Kasumi-1 (cell line): Measurements from ENCODE around the gene C8A.

Experiments used
- DNase-seq, 2 experiments: peaks; one replicate each; lab custom pipeline; 2025; lab: John Stamatoyannopoulos, UW

Gene C8A

GRCh38 chr1:56925193-56925592 lies 70.6 kb downstream of the C8A start:
- DNase-seq, result no peak

- no peak for DNase-seq
Observed at GRCh38 chr1:56927171-56927570, 72.6 kb downstream of the C8A start.

DNA sequence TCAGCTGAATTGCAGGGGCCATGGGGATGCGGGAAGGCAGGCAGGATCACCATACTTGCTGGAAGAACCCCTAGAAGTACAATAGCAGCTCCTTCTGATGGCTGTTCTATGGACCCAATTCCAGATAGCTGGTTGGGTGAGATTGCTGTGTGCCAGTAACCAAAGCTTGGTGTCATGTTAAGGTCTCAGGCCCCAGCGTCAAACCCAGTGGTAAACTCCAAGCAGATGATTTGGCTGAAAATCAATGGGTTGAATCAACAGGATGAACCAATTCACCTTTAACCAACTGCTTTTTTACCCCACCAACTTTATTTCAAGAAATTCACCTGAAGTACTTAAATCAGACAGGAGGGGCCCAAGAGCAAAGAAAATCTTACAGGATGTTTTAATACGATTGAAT lies 73.4 kb downstream of the C8A start:
- DNase-seq, result no peak

- no peak for DNase-seq
Observed at GRCh38 chr1:56929492-56929891, 74.9 kb downstream of the C8A start.

DNA sequence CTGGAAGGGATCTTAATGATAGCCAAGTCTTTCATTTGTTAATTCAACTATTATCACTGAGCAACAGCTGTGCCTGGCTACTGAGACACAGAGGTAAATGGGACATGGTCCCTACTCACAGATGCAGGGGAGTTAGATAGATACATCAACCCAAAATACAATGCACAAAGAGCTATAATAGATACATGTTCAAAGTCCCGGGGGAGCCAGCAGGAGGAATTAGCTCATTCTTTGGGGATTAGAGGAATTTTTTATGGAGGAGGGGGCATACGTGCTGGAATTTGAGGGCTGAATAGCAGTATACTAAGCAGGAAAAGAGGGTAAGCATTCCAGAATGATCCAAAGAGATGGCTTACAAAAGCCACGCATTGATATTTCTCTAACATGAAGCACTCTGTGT lies 76.6 kb downstream of the C8A start:
- no peak for DNase-seq

GRCh38 chr1:56931686-56932085 lies 77.1 kb downstream of the C8A start:
- no peak for DNase-seq

DNA sequence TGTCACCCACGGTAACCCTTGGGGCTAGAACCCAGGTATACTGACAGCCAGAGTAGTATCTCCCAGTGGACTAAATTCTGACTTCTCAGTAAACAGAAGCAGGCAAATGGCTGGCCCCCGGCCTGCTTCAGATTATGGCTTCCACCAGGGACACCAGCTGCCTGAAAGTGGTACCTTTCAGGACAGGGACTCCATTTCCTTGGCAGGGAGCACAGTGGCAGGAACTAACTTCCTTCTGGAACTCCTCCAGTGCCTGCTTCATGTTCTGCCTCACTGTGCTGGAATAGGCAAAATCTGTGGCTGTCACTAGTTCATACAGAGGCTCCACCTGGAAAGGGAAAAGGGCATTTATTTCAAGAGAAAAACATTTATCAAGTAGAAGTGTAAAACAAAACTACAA lies 78.6 kb downstream of the C8A start:
- DNase-seq, result no peak

DNA sequence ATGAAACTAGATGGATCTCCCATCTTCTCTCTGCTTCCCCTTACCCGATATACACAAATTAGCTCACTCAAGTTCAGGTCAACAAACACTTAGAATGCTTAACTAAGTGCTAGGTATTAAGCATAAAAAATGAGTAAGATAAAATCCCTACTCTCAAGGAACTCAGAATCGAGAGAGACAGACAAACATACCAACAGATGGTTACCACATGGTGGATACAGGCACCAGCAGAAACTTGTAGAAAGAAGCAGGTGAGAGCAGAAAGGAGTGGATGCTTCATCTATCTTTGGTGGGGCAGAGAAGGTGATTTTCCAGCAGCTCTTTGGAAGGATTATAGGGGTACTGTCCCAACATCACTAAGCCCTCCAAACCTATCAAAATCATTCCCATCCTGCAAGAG lies 79.0 kb downstream of the C8A start:
- no peak for DNase-seq

DNA sequence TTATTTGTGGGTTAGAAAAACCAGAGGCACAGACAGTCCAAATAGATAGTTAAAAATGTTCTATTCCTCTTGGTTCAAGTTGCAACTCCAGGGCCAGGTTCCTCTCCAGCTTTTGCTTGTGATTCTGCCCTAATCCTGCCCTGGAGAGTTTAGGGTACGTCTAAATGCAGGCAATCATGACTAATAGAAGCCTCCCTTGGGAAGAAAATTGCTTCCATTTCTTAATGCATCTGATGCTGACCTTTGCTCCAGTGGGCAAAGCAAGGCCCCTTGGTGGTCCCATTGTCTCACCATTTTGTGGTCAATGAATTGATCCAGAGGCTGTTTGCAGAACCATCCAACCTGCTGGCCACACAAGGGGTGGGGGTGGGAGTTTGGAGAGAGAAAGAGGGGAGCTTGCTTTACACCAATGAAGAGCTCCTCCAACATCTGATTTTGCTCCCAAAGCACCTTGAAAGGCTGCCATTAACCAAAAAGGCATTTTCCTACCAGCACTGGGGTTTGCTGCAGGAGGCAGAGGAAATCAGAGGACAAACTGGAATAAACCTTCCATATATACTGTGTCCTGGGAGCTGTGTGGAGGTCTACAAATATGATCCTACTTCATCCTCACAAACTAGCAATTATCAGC lies 79.9 kb downstream of the C8A start:
- DNase-seq, result no peak

- DNase-seq, result no peak
Observed at GRCh38 chr1:56938646-56939045, 84.0 kb downstream of the C8A start.

GRCh38 chr1:56939209-56939608 lies 84.6 kb downstream of the C8A start:
- DNase-seq, result no peak

DNA sequence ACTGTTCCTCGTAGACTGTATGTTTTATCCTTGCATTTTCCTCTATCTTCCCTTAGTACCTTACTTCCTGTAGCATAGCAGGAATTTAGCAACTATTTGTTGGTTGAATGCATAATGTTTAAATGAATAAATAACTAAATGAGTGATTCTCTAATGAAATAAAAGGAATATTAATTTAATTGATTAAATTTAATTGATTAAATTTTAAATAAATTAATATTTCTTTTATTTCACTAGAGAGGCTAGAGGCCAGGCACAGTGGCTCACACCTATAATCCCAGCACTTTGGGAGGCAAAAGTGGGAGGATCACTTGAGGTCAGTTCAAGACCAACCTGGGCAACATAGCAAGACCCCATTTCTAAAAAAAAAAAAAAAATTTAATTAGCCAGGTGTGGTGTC lies 85.4 kb downstream of the C8A start:
- DNase-seq, result no peak

DNA sequence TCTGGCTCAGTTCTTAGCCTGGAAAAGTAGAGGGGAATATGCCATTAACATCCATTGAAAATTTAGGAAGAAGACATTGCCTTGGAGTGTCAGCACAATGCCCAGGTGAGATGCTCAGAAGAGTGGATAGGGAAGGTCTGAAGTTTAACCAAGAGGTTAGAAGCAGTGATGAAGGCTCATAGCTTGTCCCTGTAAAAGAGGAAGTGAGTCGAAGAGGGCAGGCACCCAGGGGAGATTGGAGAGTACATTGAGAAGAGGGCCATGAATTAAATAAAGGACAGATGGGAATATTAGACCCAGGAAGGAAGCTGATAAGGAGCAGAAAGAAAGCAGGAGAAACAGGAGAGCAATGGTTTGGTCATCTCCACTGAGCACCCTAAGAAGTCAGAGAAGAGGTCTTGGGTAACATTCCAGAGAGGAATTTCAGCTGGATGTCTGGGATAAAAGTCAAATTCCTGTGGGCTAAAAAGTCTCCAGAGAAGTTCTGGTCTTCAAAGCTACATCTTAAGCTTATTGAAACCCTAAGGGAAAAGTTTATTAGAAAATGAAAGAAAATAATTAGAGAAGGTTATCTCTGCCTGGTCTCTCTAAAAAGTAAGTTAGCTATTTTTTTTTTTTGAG lies 93.9 kb downstream of the C8A start:
- no peak for DNase-seq

DNA sequence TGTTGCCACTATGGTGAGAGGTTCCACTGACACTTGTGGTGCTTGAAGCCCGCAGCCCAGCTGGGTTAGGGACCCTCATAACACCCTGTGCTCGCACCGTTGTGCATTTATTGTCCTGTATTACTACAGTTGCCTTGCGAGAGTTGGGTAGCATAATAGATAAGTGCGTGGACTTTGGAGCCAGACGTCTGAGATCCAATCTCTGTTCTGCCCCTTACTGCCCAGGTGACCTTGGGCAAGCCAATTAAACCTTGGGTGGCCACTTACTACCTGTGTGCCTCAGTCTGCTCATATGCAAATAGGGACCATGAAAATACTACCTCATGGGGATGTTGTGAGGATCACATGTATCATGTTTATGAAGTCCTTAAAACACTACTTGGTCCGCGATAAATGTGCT lies 97.9 kb downstream of the C8A start:
- DNase-seq, result no peak

DNA sequence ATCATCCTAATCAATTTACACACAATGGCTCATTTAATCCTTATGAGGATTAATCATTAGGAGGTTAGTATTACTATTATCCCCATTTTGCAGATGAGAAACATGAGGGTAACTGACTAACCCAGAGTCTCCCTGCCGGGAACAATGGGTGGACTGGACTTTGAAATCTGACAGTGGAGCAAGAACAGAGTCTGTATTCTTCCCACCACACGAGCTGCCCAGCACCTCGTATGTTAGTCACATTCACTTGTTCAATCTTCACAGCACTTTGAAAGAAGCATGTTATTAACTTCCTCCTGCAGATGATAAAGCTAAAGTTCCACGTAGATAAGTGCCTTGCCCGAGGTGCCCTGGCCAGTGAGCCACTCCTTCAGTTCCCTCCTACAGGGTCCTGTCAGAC lies 98.8 kb downstream of the C8A start:
- DNase-seq, result no peak

DNA sequence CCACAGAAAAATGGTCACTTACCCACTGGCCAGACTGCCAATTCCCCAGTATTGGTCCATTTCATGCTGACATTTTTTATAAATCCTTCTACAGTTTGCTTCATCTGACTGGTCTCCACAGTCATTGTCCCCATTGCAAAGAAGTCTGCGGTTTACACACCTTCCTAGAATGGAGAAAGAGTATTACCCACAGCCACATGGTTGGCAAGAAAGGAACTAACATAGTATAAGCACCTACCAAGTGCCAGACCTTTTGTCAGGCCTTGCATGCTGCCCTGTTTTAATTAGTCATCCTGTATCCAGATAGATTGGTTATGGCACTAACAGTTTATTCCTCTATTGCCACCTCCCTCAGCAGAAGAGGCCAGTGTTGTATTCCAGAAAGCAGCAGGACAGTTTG lies 100.1 kb downstream of the C8A start:
- DNase-seq, result no peak

DNA sequence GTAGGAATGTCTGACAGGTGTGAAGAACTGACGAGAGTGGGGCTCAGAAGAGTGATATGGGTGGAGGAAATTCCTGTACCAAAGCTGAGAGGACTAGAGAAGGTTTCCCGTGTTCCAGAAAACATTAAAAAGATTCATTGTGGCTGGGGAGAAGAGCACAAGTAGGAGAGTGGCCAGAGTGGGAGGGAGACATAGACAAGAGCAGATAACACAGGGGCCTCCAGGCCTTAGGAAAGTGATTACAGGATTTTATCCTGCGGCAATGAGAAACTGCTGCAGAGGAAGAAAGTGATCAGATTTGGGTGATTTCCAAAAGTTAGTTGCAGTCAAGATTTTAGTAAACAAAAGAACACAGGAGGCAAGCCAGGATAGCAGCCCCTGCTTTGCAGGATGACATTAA lies 103.3 kb downstream of the C8A start:
- no peak for DNase-seq

- DNase-seq, result no peak
Observed at GRCh38 chr1:56958526-56958925, 103.9 kb downstream of the C8A start.

DNA sequence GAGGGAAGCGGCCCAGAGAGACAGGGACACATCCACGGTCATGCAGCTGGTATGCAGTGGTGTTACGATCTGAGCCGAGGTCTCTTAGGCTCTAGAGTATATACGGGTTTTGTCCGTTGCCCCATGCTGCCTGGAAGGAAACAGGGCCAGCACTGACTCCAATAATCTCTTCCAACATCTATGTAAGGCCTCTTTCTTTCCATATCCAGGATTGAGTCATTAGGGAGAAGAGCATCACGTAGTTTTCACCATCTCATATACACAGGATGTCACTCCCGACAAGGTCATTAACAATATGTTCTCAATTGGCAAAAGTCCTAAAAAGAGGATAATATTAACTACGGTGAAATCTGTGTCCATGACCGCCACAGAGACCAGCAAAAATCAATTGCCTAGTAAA lies 106.8 kb downstream of the C8A start:
- no peak for DNase-seq

GRCh38 chr1:56963667-56964066 lies 109.1 kb downstream of the C8A start:
- no peak for DNase-seq

DNA sequence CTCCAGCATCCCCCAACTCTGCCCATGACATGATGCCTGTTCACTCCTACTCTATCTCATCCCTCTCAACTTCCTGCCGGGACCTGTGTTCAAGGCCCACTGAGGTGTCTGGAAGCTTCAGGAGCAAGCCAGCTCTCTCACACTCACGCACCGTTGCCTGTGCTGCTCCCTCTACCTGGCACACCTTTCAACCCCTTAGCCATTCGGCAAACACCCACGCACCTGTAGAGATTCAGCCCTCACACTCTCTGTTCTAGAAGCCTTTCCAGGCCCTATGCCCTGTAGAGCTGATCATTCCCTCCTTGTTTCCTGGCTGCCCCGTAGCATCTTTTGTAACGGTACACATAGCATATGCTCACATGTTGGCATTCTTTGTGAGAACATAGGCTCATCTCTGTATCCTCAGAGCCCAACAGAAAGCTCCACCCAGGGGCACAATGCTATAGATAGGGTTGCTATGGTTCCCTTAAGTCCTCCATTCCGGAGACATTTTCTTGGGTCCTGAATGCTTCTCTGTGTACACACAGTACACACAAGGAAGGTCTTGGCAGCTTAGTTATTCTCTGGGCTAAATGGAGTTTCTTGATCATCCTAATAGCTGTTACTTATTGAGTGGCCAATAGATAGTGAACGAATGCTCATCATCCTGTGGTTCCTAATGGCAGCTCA lies 109.9 kb downstream of the C8A start:
- no peak for DNase-seq

- DNase-seq, result no peak
Observed at GRCh38 chr1:56965191-56965590, 110.6 kb downstream of the C8A start.

GRCh38 chr1:56965916-56966697 lies 111.5 kb downstream of the C8A start, which contains the start of gene C8B:
TSS of gene C8B (minus strand) at chr1:56966015. CDS start at chr1:56965948, 67 bp downstream.
- DNase-seq, result no peak
